Liver (tissue), 9 donors: ENCODE results near the gene FAM131B. TPM values are rescaled to one million over a fixed set of nuclear protein-coding genes. Genes with fewer than 3 reads are reported as not detected.

Experiments
- DNase-seq: peaks from one replicate; pipeline ENCODE4 v3.0.0-alpha.2; 2017; ENCODE audit warnings: low spot score
- H3K27ac ChIP-seq, 2 donors: one replicate each; pipeline ENCODE4 v1.7.0; 2013; ENCODE audit warnings: inconsistent platforms in 2 of 2, low read length in 2 of 2, control low read depth in 1 of 2, low read depth in 1 of 2, mild to moderate bottlenecking in 1 of 2
- H3K27me3 ChIP-seq, 4 donors: one replicate each; pipeline versions ENCODE4 v1.6.1 to v1.7.0; 2013; ENCODE audit warnings: low read length in 3 of 4, inconsistent platforms in 1 of 4, mild to moderate bottlenecking in 1 of 4, moderate library complexity in 1 of 4; ENCODE audit not compliant: control insufficient read depth in 4 of 4, insufficient read depth in 4 of 4
- H3K36me3 ChIP-seq, 4 donors: one replicate each; pipeline versions ENCODE4 v1.6.1 to v1.7.0; 2013; ENCODE audit warnings: low read length in 3 of 4, mild to moderate bottlenecking in 3 of 4, low read depth in 1 of 4, moderate library complexity in 1 of 4; ENCODE audit not compliant: control insufficient read depth in 4 of 4, insufficient read depth in 3 of 4
- H3K4me1 ChIP-seq, 4 donors: one replicate each; pipeline versions ENCODE4 v1.6.1 to v1.7.0; 2013; ENCODE audit warnings: low read length in 3 of 4, mild to moderate bottlenecking in 3 of 4, moderate library complexity in 1 of 4; ENCODE audit not compliant: control insufficient read depth in 4 of 4, insufficient read depth in 4 of 4
- H3K4me3 ChIP-seq, 3 donors: one replicate each; pipeline versions ENCODE4 v1.6.1 to v1.7.0; 2013; ENCODE audit warnings: low read length in 3 of 3, control low read depth in 1 of 3, low read depth in 1 of 3, mild to moderate bottlenecking in 1 of 3
- H3K9ac ChIP-seq, 2 donors: one replicate each; pipeline ENCODE4 v1.7.0; 2013; ENCODE audit warnings: low read length in 2 of 2, mild to moderate bottlenecking in 2 of 2, moderate library complexity in 2 of 2, control low read depth in 1 of 2, low read depth in 1 of 2
- H3K9me3 ChIP-seq, 4 donors: one replicate each; pipeline versions ENCODE4 v1.6.1 to v1.7.0; 2013; ENCODE audit warnings: low read length in 3 of 4; ENCODE audit not compliant: control insufficient read depth in 4 of 4
- ATF3 ChIP-seq: IDR thresholded peaks from 2 replicates; pipeline ENCODE4 v1.6.1; 2016; ENCODE audit warnings: antibody characterized with exemption
- EGR1 ChIP-seq, 2 donors: IDR thresholded peaks; 2 replicates each; pipeline ENCODE4 v1.6.1; 2016 to 2018; ENCODE audit warnings: antibody characterized with exemption in 2 of 2, low read depth in 2 of 2
- FOXA1 ChIP-seq: IDR thresholded peaks from 2 replicates; pipeline ENCODE4 v1.6.1; 2016; ENCODE audit warnings: antibody characterized with exemption
- FOXA2 ChIP-seq: IDR thresholded peaks from 2 replicates; pipeline ENCODE4 v1.6.1; 2016; ENCODE audit warnings: antibody characterized with exemption
- GABPA ChIP-seq, 2 donors: IDR thresholded peaks in 1 of 2; conservative IDR thresholded peaks in 1 of 2; 2 replicates each; pipeline ENCODE4 v1.6.1; 2016; ENCODE audit warnings: antibody characterized with exemption in 2 of 2, mild to moderate bottlenecking in 1 of 2, moderate library complexity in 1 of 2
- HNF4A ChIP-seq, 2 donors: conservative IDR thresholded peaks; 2 replicates each; pipeline ENCODE4 v1.6.1; 2016; ENCODE audit warnings: antibody characterized with exemption in 2 of 2, mild to moderate bottlenecking in 2 of 2
- JUND ChIP-seq, 2 donors: IDR thresholded peaks; 2 replicates each; pipeline ENCODE4 v1.6.1; 2016; ENCODE audit warnings: antibody characterized with exemption in 2 of 2
- RAD21 ChIP-seq, 2 donors: IDR thresholded peaks; 2 replicates each; pipeline ENCODE4 v1.6.1; 2016; ENCODE audit warnings: antibody characterized with exemption in 2 of 2, mild to moderate bottlenecking in 2 of 2
- REST ChIP-seq: IDR thresholded peaks from 2 replicates; pipeline ENCODE4 v1.6.1; 2016; ENCODE audit warnings: antibody characterized with exemption, mild to moderate bottlenecking
- RXRA ChIP-seq, 2 donors: IDR thresholded peaks; 2 replicates each; pipeline ENCODE4 v1.6.1; 2017 to 2018; ENCODE audit warnings: antibody characterized with exemption in 2 of 2, mild to moderate bottlenecking in 1 of 2
- SP1 ChIP-seq: IDR thresholded peaks from 2 replicates; pipeline ENCODE4 v1.6.1; 2018; ENCODE audit warnings: antibody characterized with exemption, mild to moderate bottlenecking
- WGBS: extraction: QIAGEN DNeasy Blood & Tissue Kit; methylation state at CpG from one replicate; pipeline ENCODE4 v1.1.7; 2013; 5-methylcytosine and 5-hydroxymethylcytosine counted together
- polyA plus RNA-seq, 2 donors: library from polyadenylated mRNA; stranded (reverse) in 1 of 2; unstranded in 1 of 2; fragments of 200-250 nt in 1 of 2; fragments of >200 nt in 1 of 2; fragmentation: Nextera tagmentation in 1 of 2; extraction: Ambion mirVana in 1 of 2; gene quantifications; one replicate each; pipeline versions ENCODE4 v1.2.1 to v1.2.3, GENCODE V29; 2013 to 2015
- total RNA-seq, 2 donors: library from RNA; depleted of rRNA; stranded (reverse); fragments of >200 nt; gene quantifications; one replicate each; pipeline ENCODE4 v1.2.3, GENCODE V29; 2014
- donor health status: healthy.
- donor health status: healthy.
- donor health status: healthy.
- donor health status: healthy.
- donor health status: healthy.

The FAM131B gene
- total and polyA plus RNA-seq, 4 donors, result 0.06 to 0.14 (median 0.08) TPM; not detected in 1

- no peak overlapping the region for H3K27ac ChIP-seq
- 91% methylated on average over 10 of the region's 10 CpGs for WGBS
- H3K36me3 ChIP-seq, result peaks cover 12 to 31% (median 18%) of the 10 kb centered on the region in 4 donors
Observed at GRCh38 chr7:143390104-143390772, 27.7 kb upstream of the FAM131B start.

GRCh38 chr7:143389316-143390103 lies 27.0 kb upstream of the FAM131B start:
- Histone ChIP-seq H3K9me3 (no peaks in the 10 kb centered on the region), H3K9ac (no peak overlapping the region), H3K27ac (no peak overlapping the region), H3K4me3 (no peak overlapping the region), H3K27me3 (no peaks in the 10 kb centered on the region), H3K36me3 (peaks cover 12 to 31% (median 18%) of the 10 kb centered on the region in 4 donors), H3K4me1 (peaks cover 28 to 68% (median 61%) of the 10 kb centered on the region in 4 donors)
- TF ChIP-seq RAD21 (IDR thresholded peaks at IDR 0.05), result no peak
- no peak for TF ChIP-seq FOXA1
- no peak for TF ChIP-seq REST
- TF ChIP-seq HNF4A (conservative IDR thresholded peaks at IDR 0.05), result no peak
- TF ChIP-seq ATF3, result no peak
- no peak for TF ChIP-seq EGR1 (IDR thresholded peaks at IDR 0.05; ENCODE audit: low read depth in 2 of 2)
- TF ChIP-seq SP1, result no peak
- WGBS, result 90% methylated on average over 15 of the region's 15 CpGs
- no peak for DNase-seq

More at GRCh38 chr7:143390104-143390772, 27.7 kb upstream of the FAM131B start:
- H3K9me3 ChIP-seq, result no peaks in the 10 kb centered on the region
- H3K4me1 ChIP-seq, result peaks cover 33 to 68% (median 61%) of the 10 kb centered on the region in 4 donors
- H3K9ac ChIP-seq, result no peak overlapping the region
- no peaks in the 10 kb centered on the region for H3K27me3 ChIP-seq
- no peak overlapping the region for H3K4me3 ChIP-seq
- no peak for TF ChIP-seq FOXA2
- TF ChIP-seq GABPA (IDR thresholded peaks at IDR 0.05 in 1 of 2, conservative IDR thresholded peaks at IDR 0.05 in 1 of 2), result no peak
- no peak for TF ChIP-seq RXRA (IDR thresholded peaks at IDR 0.05)
- TF ChIP-seq FOXA1, result no peak
- no peak for TF ChIP-seq JUND (IDR thresholded peaks at IDR 0.05)
- TF ChIP-seq REST, result no peak
- no peak for TF ChIP-seq RAD21 (IDR thresholded peaks at IDR 0.05)
- no peak for DNase-seq
